Measurements from ENCODE around the gene TMEM221. TPM values are rescaled to one million over a fixed set of nuclear protein-coding genes. Genes with fewer than 3 reads are reported as not detected.

The TMEM221 gene
- total and polyA plus RNA-seq, 9 of the 15 experiments (the other 6 are each of a cell fraction or from before 2014, with no cell fraction given): 0.06 to 0.35 TPM; not detected in 7

GRCh38 chr19:17405250-17406045 is 43.0 kb downstream of the TMEM221 start, which contains the start of gene BST2 (continued):
- TF ChIP-seq, protein P1, sequence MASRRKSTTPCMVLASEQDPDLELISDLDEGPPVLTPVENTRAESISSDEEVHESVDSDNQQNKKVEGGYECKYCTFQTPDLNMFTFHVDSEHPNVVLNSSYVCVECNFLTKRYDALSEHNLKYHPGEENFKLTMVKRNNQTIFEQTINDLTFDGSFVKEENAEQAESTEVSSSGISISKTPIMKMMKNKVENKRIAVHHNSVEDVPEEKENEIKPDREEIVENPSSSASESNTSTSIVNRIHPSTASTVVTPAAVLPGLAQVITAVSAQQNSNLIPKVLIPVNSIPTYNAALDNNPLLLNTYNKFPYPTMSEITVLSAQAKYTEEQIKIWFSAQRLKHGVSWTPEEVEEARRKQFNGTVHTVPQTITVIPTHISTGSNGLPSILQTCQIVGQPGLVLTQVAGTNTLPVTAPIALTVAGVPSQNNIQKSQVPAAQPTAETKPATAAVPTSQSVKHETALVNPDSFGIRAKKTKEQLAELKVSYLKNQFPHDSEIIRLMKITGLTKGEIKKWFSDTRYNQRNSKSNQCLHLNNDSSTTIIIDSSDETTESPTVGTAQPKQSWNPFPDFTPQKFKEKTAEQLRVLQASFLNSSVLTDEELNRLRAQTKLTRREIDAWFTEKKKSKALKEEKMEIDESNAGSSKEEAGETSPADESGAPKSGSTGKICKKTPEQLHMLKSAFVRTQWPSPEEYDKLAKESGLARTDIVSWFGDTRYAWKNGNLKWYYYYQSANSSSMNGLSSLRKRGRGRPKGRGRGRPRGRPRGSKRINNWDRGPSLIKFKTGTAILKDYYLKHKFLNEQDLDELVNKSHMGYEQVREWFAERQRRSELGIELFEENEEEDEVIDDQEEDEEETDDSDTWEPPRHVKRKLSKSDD (conservative IDR thresholded peaks at IDR 0.05; ENCODE audit: low read length): no peak
- TF ChIP-seq ZNF57 (CRISPR knock-in tag; IDR thresholded peaks at IDR 0.05) (no peak), ZC3H8 (IDR thresholded peaks at IDR 0.05) (no peak), SMAD4 (CRISPR knock-in tag; conservative IDR thresholded peaks at IDR 0.05) (no peak), ZNF384 (IDR thresholded peaks at IDR 0.05; ENCODE audit: low read depth, low read length) (peak; percentile 70), ZFP36 (IDR thresholded peaks at IDR 0.05; ENCODE audit: low read depth, low read length, partially characterized antibody) (no peak), FOXK2 (conservative IDR thresholded peaks at IDR 0.05 in 1 of 2, IDR thresholded peaks at IDR 0.05 in 1 of 2; ENCODE audit: low read depth in 2 of 2) (0 out of 4 replicates have a peak, but pooled peaks of 1 of the 2 experiments have one; percentile 7), SPI1 (IDR thresholded peaks at IDR 0.05; ENCODE audit: borderline replicate concordance, low read depth, low read length) (peak; percentile 55; the same call in 1 of the 2 replicates), CUX1 (CRISPR knock-in tag; IDR thresholded peaks at IDR 0.05) (no peak), BHLHE40 (IDR thresholded peaks at IDR 0.05; ENCODE audit: low read length) (0 out of 2 replicates have a peak, but pooled peaks have one; percentile 5), DACH1 (IDR thresholded peaks at IDR 0.05; ENCODE audit: partially characterized antibody) (no peak), TAF9B (IDR thresholded peaks at IDR 0.05; ENCODE audit: partially characterized antibody) (no peak)
- TF ChIP-seq, protein P2, sequence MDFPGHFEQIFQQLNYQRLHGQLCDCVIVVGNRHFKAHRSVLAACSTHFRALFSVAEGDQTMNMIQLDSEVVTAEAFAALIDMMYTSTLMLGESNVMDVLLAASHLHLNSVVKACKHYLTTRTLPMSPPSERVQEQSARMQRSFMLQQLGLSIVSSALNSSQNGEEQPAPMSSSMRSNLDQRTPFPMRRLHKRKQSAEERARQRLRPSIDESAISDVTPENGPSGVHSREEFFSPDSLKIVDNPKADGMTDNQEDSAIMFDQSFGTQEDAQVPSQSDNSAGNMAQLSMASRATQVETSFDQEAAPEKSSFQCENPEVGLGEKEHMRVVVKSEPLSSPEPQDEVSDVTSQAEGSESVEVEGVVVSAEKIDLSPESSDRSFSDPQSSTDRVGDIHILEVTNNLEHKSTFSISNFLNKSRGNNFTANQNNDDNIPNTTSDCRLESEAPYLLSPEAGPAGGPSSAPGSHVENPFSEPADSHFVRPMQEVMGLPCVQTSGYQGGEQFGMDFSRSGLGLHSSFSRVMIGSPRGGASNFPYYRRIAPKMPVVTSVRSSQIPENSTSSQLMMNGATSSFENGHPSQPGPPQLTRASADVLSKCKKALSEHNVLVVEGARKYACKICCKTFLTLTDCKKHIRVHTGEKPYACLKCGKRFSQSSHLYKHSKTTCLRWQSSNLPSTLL (IDR thresholded peaks at IDR 0.05): no peak

Measured in K562 (cell line).